Prostate gland (tissue), 2 donors: ENCODE results near the gene AHCTF1. TPM values are rescaled to one million over a fixed set of nuclear protein-coding genes. Genes with fewer than 3 reads are reported as not detected.

Experiments
- DNase-seq: peaks from one replicate; pipeline ENCODE4 v3.0.0-alpha.2; 2019; ENCODE audit warnings: low spot score
- H3K27ac ChIP-seq, 2 donors: fragments of 200-600 bp; sonication (generic); 2 replicates each; pipeline ENCODE4 v1.5.1; 2017 to 2019
- H3K27me3 ChIP-seq: fragments of 200-600 bp; sonication (generic); replicated peaks from 2 replicates; pipeline ENCODE4 v1.5.1; 2019; ENCODE audit not compliant: insufficient read depth
- H3K36me3 ChIP-seq, 2 donors: fragments of 200-600 bp; sonication (generic); 1 replicate in 1 of 2; 2 replicates in 1 of 2; pipeline versions ENCODE4 v1.5.1 to v1.8.1; 2017 to 2019
- H3K4me1 ChIP-seq: fragments of 200-600 bp; sonication (generic); replicated peaks from 2 replicates; pipeline ENCODE4 v1.5.1; 2019
- H3K4me3 ChIP-seq, 2 donors: fragments of 200-600 bp; sonication (generic); 2 replicates each; pipeline ENCODE4 v1.5.1; 2017 to 2019
- H3K9me3 ChIP-seq: fragments of 200-600 bp; sonication (generic); 2 replicates; pipeline ENCODE4 v1.5.1; 2017
- CTCF ChIP-seq, 4 experiments: fragments of 200-600 bp in 2 of 4; fragments of 450-650 bp in 2 of 4; sonication (generic) in 2 of 4; IDR thresholded peaks; 1 replicate in 3 of 4; 2 replicates in 1 of 4; pipeline ENCODE4 v1.5.1; 2016 to 2019; ENCODE audit warnings: antibody characterized with exemption in 4 of 4, mild to moderate bottlenecking in 2 of 4, moderate library complexity in 2 of 4
- POLR2A ChIP-seq: fragments of 450-650 bp; IDR thresholded peaks from one replicate; pipeline ENCODE4 v1.6.1; 2016; ENCODE audit warnings: antibody characterized with exemption, mild to moderate bottlenecking
- POLR2AphosphoS5 ChIP-seq: sonication (generic); formaldehyde crosslinking; IDR thresholded peaks from one replicate; pipeline ENCODE4 v1.6.1; 2017; ENCODE audit warnings: antibody characterized with exemption
- WGBS: methylation state at CpG from one replicate; pipeline ENCODE4 v1.1.5; 2018; 5-methylcytosine and 5-hydroxymethylcytosine counted together
- intact Hi-C: fragments of 100-400 bp; cut with DNase I; formaldehyde crosslinking; loops from one replicate; pipeline ENCODE4 v1.14.2; 2022
- total RNA-seq, 2 donors: library from RNA; depleted of rRNA; stranded (reverse); fragments of >200 nt; gene quantifications; one replicate each; pipeline ENCODE4 v1.1.0, GENCODE V29; 2016

Gene AHCTF1
- total RNA-seq, 2 donors from 2014 or later = 22.5 to 39.6 TPM

GRCh38 chr1:246792603-246793002 is 139.1 kb downstream of the AHCTF1 start:
- Histone ChIP-seq H3K36me3 (no peaks in the 10 kb centered on the region), H3K4me1 (no peaks in the 10 kb centered on the region), H3K9me3 (no peaks in the 10 kb centered on the region), H3K27me3 (no peaks in the 10 kb centered on the region), H3K4me3 (no peak overlapping the region), H3K27ac (no peak overlapping the region)
- intact Hi-C loops = no loop called here
- no peak for DNase-seq
- TF ChIP-seq CTCF (IDR thresholded peaks at IDR 0.05) (no peak), POLR2A (no peak), POLR2AphosphoS5 (no peak)
- 88% methylated on average over 25 of the region's 25 CpGs for WGBS

- H3K36me3 ChIP-seq = no peaks in the 10 kb centered on the region
- 85% methylated on average over 17 of the region's 17 CpGs for WGBS
- H3K4me3 ChIP-seq = no peak overlapping the region
- H3K4me1 ChIP-seq = no peaks in the 10 kb centered on the region
- no peaks in the 10 kb centered on the region for H3K9me3 ChIP-seq
- intact Hi-C loops = no loop called here
- DNase-seq = no peak
- no peak overlapping the region for H3K27ac ChIP-seq
- TF ChIP-seq POLR2AphosphoS5 = no peak
- no peak for TF ChIP-seq POLR2A
- no peak for TF ChIP-seq CTCF (IDR thresholded peaks at IDR 0.05)
- H3K27me3 ChIP-seq = no peaks in the 10 kb centered on the region
Measured at GRCh38 chr1:246791303-246791918, 140.3 kb downstream of the AHCTF1 start.

GRCh38 chr1:246790833-246791232 is 140.9 kb downstream of the AHCTF1 start:
- Histone ChIP-seq H3K27ac (no peak overlapping the region), H3K9me3 (no peaks in the 10 kb centered on the region), H3K36me3 (no peaks in the 10 kb centered on the region), H3K4me1 (no peaks in the 10 kb centered on the region), H3K27me3 (no peaks in the 10 kb centered on the region), H3K4me3 (no peak overlapping the region)
- intact Hi-C loops = no loop called here
- WGBS = 95% methylated on average over 19 of the region's 19 CpGs
- DNase-seq = no peak
- TF ChIP-seq POLR2AphosphoS5 (no peak), POLR2A (no peak), CTCF (IDR thresholded peaks at IDR 0.05) (no peak)

GRCh38 chr1:246790364-246790763 is 141.4 kb downstream of the AHCTF1 start:
- WGBS = 98% methylated on average over 7 of the region's 7 CpGs
- Histone ChIP-seq H3K4me3 (no peak overlapping the region), H3K27ac (no peak overlapping the region), H3K36me3 (no peaks in the 10 kb centered on the region), H3K4me1 (no peaks in the 10 kb centered on the region), H3K9me3 (no peaks in the 10 kb centered on the region), H3K27me3 (no peaks in the 10 kb centered on the region)
- no peak for DNase-seq
- intact Hi-C loops = no loop called here
- TF ChIP-seq POLR2AphosphoS5 = no peak
- TF ChIP-seq CTCF (IDR thresholded peaks at IDR 0.05) = no peak
- no peak for TF ChIP-seq POLR2A
